ENCODE measurements around the gene GALNT17. TPM values are rescaled to one million over a fixed set of nuclear protein-coding genes. Genes with fewer than 3 reads are reported as not detected.

The GALNT17 gene
- total RNA-seq, 4 donors from 2014 or later = 51.1 to 95.6 (median 69.8) TPM

- intact Hi-C loops (cut with DNase I) = loop anchor here (10.0 kb wide), 2 partner anchors 47 to 197 kb away; no protein-coding TSS in a partner anchor
- H3K36me3 ChIP-seq = peaks cover 0 to 8% (median 0%) of the 10 kb centered on the region in 4 donors
These were observed 16.2 kb downstream of the GALNT17 start for GRCh38 chr7:71148098-71148497.

DNA sequence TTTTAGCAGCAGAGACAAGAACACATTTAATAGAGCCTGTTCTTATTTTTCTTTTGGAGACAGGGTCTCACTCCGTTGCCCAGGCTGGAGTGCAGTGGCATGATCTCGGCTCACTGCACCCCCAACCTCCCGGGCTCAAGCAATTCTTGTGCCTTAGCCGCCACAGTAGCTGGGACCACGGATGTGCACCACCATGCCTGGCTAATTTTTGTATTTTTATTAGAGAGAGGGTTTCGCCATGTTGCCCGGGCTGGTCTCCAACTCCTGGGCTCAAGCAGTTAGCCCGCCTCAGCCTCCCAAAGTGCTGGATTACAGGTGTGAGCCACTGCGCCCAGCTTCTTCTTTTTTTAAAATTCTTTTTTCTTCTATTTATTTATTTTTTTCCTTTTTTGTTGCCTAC, 23.3 kb downstream of the GALNT17 start:
- TF ChIP-seq POLR2A (IDR thresholded peaks at IDR 0.05; ENCODE audit: low read depth) (no peak), POLR2AphosphoS5 (IDR thresholded peaks at IDR 0.05) (no peak), EP300 (IDR thresholded peaks at IDR 0.05) (no peak)
- TF ChIP-seq, protein P1, sequence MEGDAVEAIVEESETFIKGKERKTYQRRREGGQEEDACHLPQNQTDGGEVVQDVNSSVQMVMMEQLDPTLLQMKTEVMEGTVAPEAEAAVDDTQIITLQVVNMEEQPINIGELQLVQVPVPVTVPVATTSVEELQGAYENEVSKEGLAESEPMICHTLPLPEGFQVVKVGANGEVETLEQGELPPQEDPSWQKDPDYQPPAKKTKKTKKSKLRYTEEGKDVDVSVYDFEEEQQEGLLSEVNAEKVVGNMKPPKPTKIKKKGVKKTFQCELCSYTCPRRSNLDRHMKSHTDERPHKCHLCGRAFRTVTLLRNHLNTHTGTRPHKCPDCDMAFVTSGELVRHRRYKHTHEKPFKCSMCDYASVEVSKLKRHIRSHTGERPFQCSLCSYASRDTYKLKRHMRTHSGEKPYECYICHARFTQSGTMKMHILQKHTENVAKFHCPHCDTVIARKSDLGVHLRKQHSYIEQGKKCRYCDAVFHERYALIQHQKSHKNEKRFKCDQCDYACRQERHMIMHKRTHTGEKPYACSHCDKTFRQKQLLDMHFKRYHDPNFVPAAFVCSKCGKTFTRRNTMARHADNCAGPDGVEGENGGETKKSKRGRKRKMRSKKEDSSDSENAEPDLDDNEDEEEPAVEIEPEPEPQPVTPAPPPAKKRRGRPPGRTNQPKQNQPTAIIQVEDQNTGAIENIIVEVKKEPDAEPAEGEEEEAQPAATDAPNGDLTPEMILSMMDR (IDR thresholded peaks at IDR 0.05) = no peak
- Histone ChIP-seq H3K9me3 (no peaks in the 10 kb centered on the region), H3K27ac (replicated peaks in 1 of 4) (no peak overlapping the region), H3K4me1 (no peaks in the 10 kb centered on the region), H3K4me3 (no peak overlapping the region), H3K27me3 (no peaks in the 10 kb centered on the region), H3K36me3 (no peaks in the 10 kb centered on the region)
- intact Hi-C loops (cut with DNase I) = no loop called here
- no peak for DNase-seq (ENCODE audit: extremely low spot score)
- 93% methylated on average over 9 of the region's 9 CpGs for WGBS

More at GRCh38 chr7:71148098-71148497, 16.2 kb downstream of the GALNT17 start:
- peaks cover 2 to 16% (median 12%) of the 10 kb centered on the region in 4 donors for H3K4me1 ChIP-seq
- no peak overlapping the region for H3K4me3 ChIP-seq
- no peaks in the 10 kb centered on the region for H3K9me3 ChIP-seq
- TF ChIP-seq EP300 (IDR thresholded peaks at IDR 0.05) (no peak), POLR2A (IDR thresholded peaks at IDR 0.05; ENCODE audit: low read depth) (no peak), POLR2AphosphoS5 (IDR thresholded peaks at IDR 0.05) (no peak)
- TF ChIP-seq, protein P1 (IDR thresholded peaks at IDR 0.05) = no peak
- DNase-seq (ENCODE audit: extremely low spot score) = no peak
- H3K27ac ChIP-seq (replicated peaks in 1 of 4) = no peak overlapping the region
- no peaks in the 10 kb centered on the region for H3K27me3 ChIP-seq

- intact Hi-C loops (cut with DNase I) = no loop called here
These were observed 25.8 kb downstream of the GALNT17 start for GRCh38 chr7:71157757-71158156.

GRCh38 chr7:71165708-71166107, 33.8 kb downstream of the GALNT17 start:
- Histone ChIP-seq H3K4me3 (no peak overlapping the region), H3K9me3 (no peaks in the 10 kb centered on the region), H3K27me3 (no peaks in the 10 kb centered on the region), H3K4me1 (no peaks in the 10 kb centered on the region), H3K27ac (replicated peaks in 1 of 4) (no peak overlapping the region), H3K36me3 (no peaks in the 10 kb centered on the region)
- TF ChIP-seq POLR2AphosphoS5 (IDR thresholded peaks at IDR 0.05) (no peak), POLR2A (IDR thresholded peaks at IDR 0.05; ENCODE audit: low read depth) (no peak), EP300 (IDR thresholded peaks at IDR 0.05) (no peak)
- TF ChIP-seq, protein P1 (IDR thresholded peaks at IDR 0.05) = no peak
- no peak for DNase-seq (ENCODE audit: extremely low spot score)
- intact Hi-C loops (cut with DNase I) = no loop called here
- WGBS = 90% methylated on average over 6 of the region's 6 CpGs

More at GRCh38 chr7:71157757-71158156, 25.8 kb downstream of the GALNT17 start:
- 95% methylated on average over 3 of the region's 3 CpGs for WGBS
- H3K27me3 ChIP-seq = no peaks in the 10 kb centered on the region
- DNase-seq (ENCODE audit: extremely low spot score) = no peak
- H3K4me3 ChIP-seq = no peak overlapping the region
- H3K9me3 ChIP-seq = no peaks in the 10 kb centered on the region
- TF ChIP-seq, protein P1 (IDR thresholded peaks at IDR 0.05) = no peak
- no peak for TF ChIP-seq POLR2AphosphoS5 (IDR thresholded peaks at IDR 0.05)
- no peak for TF ChIP-seq EP300 (IDR thresholded peaks at IDR 0.05)
- no peak for TF ChIP-seq POLR2A (IDR thresholded peaks at IDR 0.05; ENCODE audit: low read depth)
- no peak overlapping the region for H3K27ac ChIP-seq (replicated peaks in 1 of 4)
- H3K36me3 ChIP-seq = no peaks in the 10 kb centered on the region
- H3K4me1 ChIP-seq = no peaks in the 10 kb centered on the region

DNA sequence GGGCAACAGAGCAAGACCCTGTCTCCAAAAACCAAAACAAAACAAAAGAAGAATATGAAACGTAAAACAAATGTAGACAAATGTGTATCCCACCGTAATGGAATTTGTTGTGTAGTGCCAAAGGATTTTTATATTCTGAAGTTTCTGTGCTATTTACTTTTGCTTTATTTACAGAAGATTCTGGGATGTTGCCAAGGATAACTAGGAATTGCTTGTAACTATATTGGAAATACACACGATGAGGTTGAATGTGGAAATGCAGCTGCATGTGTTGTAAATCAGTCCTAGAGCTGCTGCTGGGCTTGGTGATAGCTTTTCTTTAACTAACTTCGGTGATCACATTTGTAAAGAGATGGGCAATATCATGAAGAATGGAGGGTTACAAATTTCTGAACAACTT, 39.5 kb downstream of the GALNT17 start:
- 62% methylated on average over 4 of the region's 4 CpGs for WGBS
- intact Hi-C loops (cut with DNase I) = no loop called here
- H3K27ac ChIP-seq (replicated peaks in 1 of 4) = no peak overlapping the region
- no peak overlapping the region for H3K4me3 ChIP-seq
- DNase-seq (ENCODE audit: extremely low spot score) = no peak
- no peaks in the 10 kb centered on the region for H3K36me3 ChIP-seq
- H3K4me1 ChIP-seq = peaks cover 0 to 15% (median 14%) of the 10 kb centered on the region in 4 donors
- TF ChIP-seq POLR2A (IDR thresholded peaks at IDR 0.05; ENCODE audit: low read depth) = no peak
- TF ChIP-seq, protein P1 (IDR thresholded peaks at IDR 0.05) = no peak
- no peak for TF ChIP-seq EP300 (IDR thresholded peaks at IDR 0.05)
- no peak for TF ChIP-seq POLR2AphosphoS5 (IDR thresholded peaks at IDR 0.05)
- H3K27me3 ChIP-seq = no peaks in the 10 kb centered on the region
- H3K9me3 ChIP-seq = no peaks in the 10 kb centered on the region

Data from esophagus muscularis mucosa (tissue), 4 donors.